ENCODE measurements around the gene PARL.

GRCh38 chr3:183817639-183818038 lies 67.0 kb downstream of the PARL start:
- TF ChIP-seq FOXA1 (IDR thresholded peaks at IDR 0.05) (no peak), FOXA1 (CRISPR knock-in tag; IDR thresholded peaks at IDR 0.05) (no peak), PBX2 (CRISPR knock-in tag; IDR thresholded peaks at IDR 0.05) (no peak), ZNF570 (CRISPR knock-in tag; IDR thresholded peaks at IDR 0.05; ENCODE audit: borderline replicate concordance) (no peak), ELK4 (CRISPR knock-in tag; IDR thresholded peaks at IDR 0.05; ENCODE audit: borderline replicate concordance) (no peak), KDM1A (CRISPR knock-in tag; IDR thresholded peaks at IDR 0.05) (no peak), ZNF639 (CRISPR knock-in tag; conservative IDR thresholded peaks at IDR 0.05) (no peak), MAZ (IDR thresholded peaks at IDR 0.05; ENCODE audit: borderline replicate concordance, low read depth, low read length) (no peak), MAZ (CRISPR knock-in tag; IDR thresholded peaks at IDR 0.05; ENCODE audit: low read depth) (no peak), CTCF (CRISPR knock-in tag; IDR thresholded peaks at IDR 0.05) (no peak), FOXK2 (IDR thresholded peaks at IDR 0.05) (no peak), STAT6 (CRISPR knock-in tag; IDR thresholded peaks at IDR 0.05; ENCODE audit: borderline replicate concordance) (no peak), MXI1 (IDR thresholded peaks at IDR 0.05; ENCODE audit: borderline replicate concordance, low read depth, low read length) (no peak), ZHX1 (CRISPR knock-in tag; IDR thresholded peaks at IDR 0.05; ENCODE audit: low read depth) (no peak)

All from HepG2 (cell line).